Endodermal cell (in vitro differentiated cells): Measurements from ENCODE around the gene PPIA. TPM values are rescaled to one million over a fixed set of nuclear protein-coding genes. Genes with fewer than 3 reads are reported as not detected.

ENCODE experiments used
- DNase-seq: peaks from one replicate; pipeline ENCODE4 v3.0.0-alpha.2; 2017
- H3K27ac ChIP-seq: 2 replicates; pipeline ENCODE4 v1.5.1; 2013; ENCODE audit warnings: mild to moderate bottlenecking, low read depth, low read length, moderate library complexity
- H3K27me3 ChIP-seq: 2 replicates; pipeline ENCODE4 v1.6.1; 2013; ENCODE audit warnings: mild to moderate bottlenecking, low read length, moderate library complexity; ENCODE audit not compliant: insufficient read depth, control insufficient read depth, poor library complexity, severe bottlenecking
- H3K36me3 ChIP-seq: 2 replicates; pipeline ENCODE4 v1.7.0; 2013; ENCODE audit warnings: mild to moderate bottlenecking, low read length, moderate library complexity; ENCODE audit not compliant: control insufficient read depth, insufficient read depth
- H3K4me1 ChIP-seq: one replicate; pipeline ENCODE4 v1.7.0; 2013; ENCODE audit warnings: low read length; ENCODE audit not compliant: control insufficient read depth, insufficient read depth
- H3K4me3 ChIP-seq: 2 replicates; pipeline ENCODE4 v1.5.1; 2013; ENCODE audit warnings: mild to moderate bottlenecking, low read length, moderate library complexity
- H3K9ac ChIP-seq: 2 replicates; pipeline ENCODE4 v1.6.1; 2013; ENCODE audit warnings: mild to moderate bottlenecking, low read length, moderate library complexity; ENCODE audit not compliant: poor library complexity, severe bottlenecking; ENCODE audit errors: extremely low read depth
- H3K9me3 ChIP-seq: 2 replicates; pipeline ENCODE4 v1.6.1; 2013; ENCODE audit warnings: mild to moderate bottlenecking, low read length, moderate library complexity; ENCODE audit not compliant: control insufficient read depth
- H3K27ac Mint-ChIP-seq: 2 replicates; pipeline ENCODE4 v1.8.0; 2020; ENCODE audit warnings: mixed read lengths
- H3K27me3 Mint-ChIP-seq: 2 replicates; pipeline ENCODE4 v1.8.0; 2021; ENCODE audit warnings: mild to moderate bottlenecking, mixed read lengths; ENCODE audit not compliant: insufficient read depth
- H3K36me3 Mint-ChIP-seq: 2 replicates; pipeline ENCODE4 v1.8.0; 2020; ENCODE audit warnings: low read depth, mixed read lengths
- H3K4me1 Mint-ChIP-seq: 2 replicates; pipeline ENCODE4 v1.8.0; 2020; ENCODE audit warnings: mixed read lengths
- H3K4me3 Mint-ChIP-seq: 2 replicates; pipeline ENCODE4 v1.8.0; 2020; ENCODE audit warnings: mild to moderate bottlenecking, moderate library complexity, mixed read lengths
- H3K9me3 Mint-ChIP-seq: 2 replicates; pipeline ENCODE4 v1.8.0; 2020; ENCODE audit warnings: mild to moderate bottlenecking, mixed read lengths
- CTCF ChIP-seq: fragments of 200-600 bp; sonication (generic); conservative IDR thresholded peaks from 2 replicates; pipeline ENCODE4 v1.5.0; 2021; ENCODE audit warnings: antibody characterized with exemption, mild to moderate bottlenecking
- WGBS, 2 experiments: methylation state at CpG; one replicate each; pipeline versions ENCODE4 v1.1.5 to v1.1.7; 2013; ENCODE audit warnings: missing lambda C conversion rate in 2 of 2, mixed read lengths in 1 of 2; ENCODE audit not compliant: insufficient coverage in 1 of 2, insufficient read length in 1 of 2; 5-methylcytosine and 5-hydroxymethylcytosine counted together
- total RNA-seq, 2 donors: library from RNA; stranded (reverse); fragmentation: NEBNext Ultra II Directional in 1 of 2; extraction: Animal tissue kit (Norgen Biotek cat#: 25700) in 1 of 2; gene quantifications; 2 replicates in 1 of 2; 3 replicates in 1 of 2; pipeline ENCODE4 v1.2.1, GENCODE V29; 2021

The PPIA gene
- total RNA-seq, 2 donors from 2014 or later: 1,857 to 1,899 TPM

DNA sequence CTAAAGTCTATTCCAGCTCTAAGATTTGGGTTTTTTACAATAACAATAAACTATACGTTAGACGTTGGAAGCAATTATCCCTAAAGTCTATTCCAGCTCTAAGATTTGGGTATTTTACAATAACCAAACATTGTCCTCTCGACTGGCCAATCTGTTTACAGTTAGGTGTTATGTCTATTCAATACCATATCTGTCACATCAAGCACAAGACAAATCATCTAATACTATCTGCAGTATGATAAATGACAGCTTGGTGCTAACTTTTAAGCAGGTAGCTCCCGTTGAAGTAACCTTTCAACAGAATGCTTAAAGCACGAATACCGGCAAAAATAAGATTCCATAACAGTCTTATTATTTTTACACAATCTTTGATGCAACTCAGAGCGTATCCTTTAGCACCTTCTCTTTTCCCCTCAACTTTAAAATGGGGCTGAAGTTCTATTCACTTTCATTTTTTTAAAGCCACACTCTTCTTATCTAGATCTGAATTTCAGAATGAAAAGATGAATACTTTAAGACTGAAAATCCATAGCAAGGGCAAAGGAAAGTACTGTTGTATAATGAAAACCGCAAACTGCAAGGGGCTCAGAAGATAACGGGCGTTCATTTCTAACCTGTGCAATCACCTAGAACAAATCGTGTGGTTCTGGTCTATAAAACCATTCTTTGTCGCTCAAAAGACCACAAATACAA lies 50.5 kb downstream of the PPIA start:
- WGBS, 2 experiments: 5 to 7% methylated on average over 12 of the region's 12 CpGs
- H3K27ac Mint-ChIP-seq: peak overlapping the region; percentile 99
- Histone ChIP-seq H3K9me3 (no peaks in the 10 kb centered on the region), H3K4me1 (no peaks in the 10 kb centered on the region), H3K27me3 (no peaks in the 10 kb centered on the region), H3K27ac (peak overlapping the region; percentile 98), H3K36me3 (peaks cover 11% of the 10 kb centered on the region), H3K9ac (peak overlapping the region; percentile 89), H3K4me3 (peak overlapping the region; percentile 100)
- peak overlapping the region; percentile 90 for H3K4me3 Mint-ChIP-seq
- peaks cover 9% of the 10 kb centered on the region for H3K36me3 Mint-ChIP-seq
- no peak for TF ChIP-seq CTCF
- no peak for DNase-seq
- H3K4me1 Mint-ChIP-seq: peaks cover 5% of the 10 kb centered on the region
- H3K9me3 Mint-ChIP-seq: no peaks in the 10 kb centered on the region
- no peaks in the 10 kb centered on the region for H3K27me3 Mint-ChIP-seq

- H3K9ac ChIP-seq: peak overlapping the region; percentile 89
- peak overlapping the region; percentile 98 for H3K27ac ChIP-seq
- no peaks in the 10 kb centered on the region for H3K27me3 ChIP-seq
- H3K9me3 Mint-ChIP-seq: no peaks in the 10 kb centered on the region
- peaks cover 5% of the 10 kb centered on the region for H3K4me1 Mint-ChIP-seq
- peak overlapping the region; percentile 99 for H3K27ac Mint-ChIP-seq
- peak overlapping the region; percentile 90 for H3K4me3 Mint-ChIP-seq
- peak overlapping the region; percentile 100 for H3K4me3 ChIP-seq
- H3K27me3 Mint-ChIP-seq: no peaks in the 10 kb centered on the region
- peak; percentile 93 for DNase-seq
- peaks cover 4% of the 10 kb centered on the region for H3K36me3 Mint-ChIP-seq
- no peaks in the 10 kb centered on the region for H3K9me3 ChIP-seq
- H3K4me1 ChIP-seq: no peaks in the 10 kb centered on the region
- peaks cover 5% of the 10 kb centered on the region for H3K36me3 ChIP-seq
- 0% methylated on average over 8 to 36 of the region's 36 CpGs for WGBS, 2 experiments
- peak; percentile 97 for TF ChIP-seq CTCF
Observed at GRCh38 chr7:44847509-44847919, 51.0 kb downstream of the PPIA start.

DNA sequence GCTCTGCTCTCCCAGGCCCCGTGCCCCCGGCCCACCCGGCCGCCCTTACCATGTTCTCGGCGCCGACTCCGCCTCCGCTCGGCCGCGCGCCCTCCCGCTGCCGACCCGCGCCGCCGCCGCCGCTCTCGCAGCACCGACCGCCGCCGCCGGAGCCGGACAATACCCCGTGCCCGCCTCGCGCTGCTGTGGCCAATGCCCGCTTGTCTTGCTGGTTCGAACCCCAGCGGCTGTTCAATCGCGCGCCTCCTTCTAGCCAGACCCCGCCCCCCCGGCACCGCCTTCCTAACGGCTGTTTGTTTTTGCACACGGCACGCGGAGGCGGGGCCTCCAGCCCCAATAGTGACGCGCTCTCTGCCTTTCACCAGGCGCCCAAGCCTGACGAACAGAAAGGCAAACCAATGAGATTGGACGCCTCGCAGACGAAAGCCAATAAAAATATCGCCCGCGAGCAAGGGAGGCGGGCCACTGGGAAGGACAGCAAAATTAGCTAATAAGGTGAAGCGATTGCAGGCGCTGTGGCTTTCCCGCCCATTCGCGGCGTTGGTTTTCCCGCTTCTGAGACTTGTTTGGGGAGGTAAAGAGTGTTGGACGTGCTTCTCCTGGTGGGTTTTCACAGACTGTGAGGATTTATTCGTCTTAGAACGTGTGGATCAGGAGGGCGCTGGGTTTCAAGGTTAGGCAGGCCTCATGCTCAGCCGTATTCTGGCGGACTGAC lies 51.6 kb downstream of the PPIA start, which contains the start of gene H2AZ2:
TSS of gene H2AZ2 (minus strand) at position 168 of the 715 bp plus-strand sequence. CDS start at position 52, 116 bp downstream.
- Histone ChIP-seq H3K4me3 (peak within 1 kb of the TSS; percentile 100), H3K27ac (peak within 1 kb of the TSS; percentile 98), H3K9me3 (no peaks in the 10 kb centered on the region), H3K36me3 (peaks cover 5% of the 10 kb centered on the region), H3K4me1 (no peaks in the 10 kb centered on the region), H3K27me3 (no peaks in the 10 kb centered on the region), H3K9ac (peak within 1 kb of the TSS; percentile 97)
- peaks cover 5% of the 10 kb centered on the region for H3K4me1 Mint-ChIP-seq
- H3K9me3 Mint-ChIP-seq: no peaks in the 10 kb centered on the region
- H3K27ac Mint-ChIP-seq: peak within 1 kb of the TSS; percentile 99
- peak; percentile 100 for DNase-seq
- H3K27me3 Mint-ChIP-seq: no peaks in the 10 kb centered on the region
- H3K36me3 Mint-ChIP-seq: no peaks in the 10 kb centered on the region
- H3K4me3 Mint-ChIP-seq: peak within 1 kb of the TSS; percentile 90
- TF ChIP-seq CTCF: peak; percentile 12
- 0% methylated on average over 35 to 70 of the region's 70 CpGs for WGBS, 2 experiments
